LNCAP (cell line): ENCODE results near the gene ZBTB32.

Experiments used
- TF ChIP-seq, protein P1 (sequence below): fragments of 450-650 bp; IDR thresholded peaks from 2 replicates; pipeline ENCODE4 v1.5.1; 2017; ENCODE audit warnings: mild to moderate bottlenecking

Gene ZBTB32

DNA sequence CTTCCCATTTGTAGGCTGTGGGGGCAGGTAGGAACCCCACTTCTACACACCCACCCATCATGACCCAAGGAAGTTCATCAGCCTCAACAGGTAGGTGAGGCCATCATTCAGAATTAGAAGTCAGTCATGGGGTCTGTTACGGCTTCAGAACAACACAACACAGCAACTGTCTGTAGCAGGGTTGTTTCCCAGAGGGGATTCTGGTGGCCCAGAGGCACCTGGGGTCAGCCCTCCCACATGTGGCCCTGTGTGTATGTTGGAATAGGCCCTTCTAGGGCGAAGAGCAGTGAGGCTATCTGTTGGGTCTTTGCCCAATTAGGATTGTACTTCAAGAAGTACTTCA, 34.5 kb downstream of the ZBTB32 start:
- TF ChIP-seq, protein P1, sequence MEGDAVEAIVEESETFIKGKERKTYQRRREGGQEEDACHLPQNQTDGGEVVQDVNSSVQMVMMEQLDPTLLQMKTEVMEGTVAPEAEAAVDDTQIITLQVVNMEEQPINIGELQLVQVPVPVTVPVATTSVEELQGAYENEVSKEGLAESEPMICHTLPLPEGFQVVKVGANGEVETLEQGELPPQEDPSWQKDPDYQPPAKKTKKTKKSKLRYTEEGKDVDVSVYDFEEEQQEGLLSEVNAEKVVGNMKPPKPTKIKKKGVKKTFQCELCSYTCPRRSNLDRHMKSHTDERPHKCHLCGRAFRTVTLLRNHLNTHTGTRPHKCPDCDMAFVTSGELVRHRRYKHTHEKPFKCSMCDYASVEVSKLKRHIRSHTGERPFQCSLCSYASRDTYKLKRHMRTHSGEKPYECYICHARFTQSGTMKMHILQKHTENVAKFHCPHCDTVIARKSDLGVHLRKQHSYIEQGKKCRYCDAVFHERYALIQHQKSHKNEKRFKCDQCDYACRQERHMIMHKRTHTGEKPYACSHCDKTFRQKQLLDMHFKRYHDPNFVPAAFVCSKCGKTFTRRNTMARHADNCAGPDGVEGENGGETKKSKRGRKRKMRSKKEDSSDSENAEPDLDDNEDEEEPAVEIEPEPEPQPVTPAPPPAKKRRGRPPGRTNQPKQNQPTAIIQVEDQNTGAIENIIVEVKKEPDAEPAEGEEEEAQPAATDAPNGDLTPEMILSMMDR, result no peak

DNA sequence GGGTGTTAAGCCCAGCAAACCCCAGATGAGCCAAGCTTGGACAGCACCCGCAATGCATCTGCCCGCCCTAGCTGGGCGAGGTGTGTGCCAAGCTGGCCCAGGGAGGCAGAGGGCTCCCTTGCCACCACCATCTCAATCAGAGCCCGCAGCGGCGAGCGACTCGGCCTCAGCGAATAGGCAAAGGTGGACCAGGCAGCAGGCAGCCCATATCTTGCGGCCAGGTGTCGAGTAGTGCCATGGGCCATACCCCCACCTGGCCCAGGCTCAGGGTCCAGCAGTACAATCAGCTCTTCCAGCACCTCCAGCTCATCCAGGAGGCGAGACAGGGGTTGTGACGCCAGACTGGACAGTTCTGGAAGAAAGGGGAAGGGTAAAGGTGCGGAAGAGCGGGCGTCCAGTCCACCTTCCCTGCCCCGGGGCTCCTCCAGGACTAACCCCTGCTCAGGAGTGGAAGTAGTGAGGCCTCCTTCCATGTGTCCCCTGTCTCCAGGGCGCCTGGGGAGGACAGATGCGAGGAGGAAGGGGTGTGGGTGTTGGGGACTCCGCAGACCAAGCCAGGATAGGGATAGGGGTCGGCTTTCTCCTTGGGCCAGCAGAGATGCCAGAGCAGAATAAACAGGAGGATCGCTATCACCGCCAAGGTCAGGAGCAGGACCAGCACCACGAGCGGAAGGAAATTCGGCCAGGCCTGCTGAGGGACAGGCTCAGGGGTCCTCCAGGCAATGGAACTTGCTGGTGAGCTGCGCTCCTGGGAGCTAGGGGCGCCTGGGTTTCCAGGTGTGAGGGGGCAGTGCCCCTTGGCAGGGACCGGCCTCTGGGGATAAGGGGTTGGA, 35.1 kb downstream of the ZBTB32 start:
- TF ChIP-seq, protein P1, result no peak

DNA sequence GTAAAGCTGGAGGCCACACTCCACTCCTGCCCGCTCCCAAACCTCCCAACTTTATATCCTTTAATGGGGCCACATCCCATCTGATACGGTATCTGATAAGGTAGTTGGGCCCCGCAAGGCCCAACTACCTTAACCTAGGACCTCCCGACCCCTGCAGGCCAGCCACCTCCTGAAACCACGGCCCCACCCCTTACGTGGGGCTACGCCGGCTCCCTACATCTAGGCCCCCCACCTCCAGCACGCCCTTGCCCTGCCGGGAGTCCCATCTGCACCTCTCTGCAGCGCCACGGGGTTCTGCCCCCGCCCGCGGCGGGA, 35.7 kb downstream of the ZBTB32 start:
- TF ChIP-seq, protein P1, result no peak

DNA sequence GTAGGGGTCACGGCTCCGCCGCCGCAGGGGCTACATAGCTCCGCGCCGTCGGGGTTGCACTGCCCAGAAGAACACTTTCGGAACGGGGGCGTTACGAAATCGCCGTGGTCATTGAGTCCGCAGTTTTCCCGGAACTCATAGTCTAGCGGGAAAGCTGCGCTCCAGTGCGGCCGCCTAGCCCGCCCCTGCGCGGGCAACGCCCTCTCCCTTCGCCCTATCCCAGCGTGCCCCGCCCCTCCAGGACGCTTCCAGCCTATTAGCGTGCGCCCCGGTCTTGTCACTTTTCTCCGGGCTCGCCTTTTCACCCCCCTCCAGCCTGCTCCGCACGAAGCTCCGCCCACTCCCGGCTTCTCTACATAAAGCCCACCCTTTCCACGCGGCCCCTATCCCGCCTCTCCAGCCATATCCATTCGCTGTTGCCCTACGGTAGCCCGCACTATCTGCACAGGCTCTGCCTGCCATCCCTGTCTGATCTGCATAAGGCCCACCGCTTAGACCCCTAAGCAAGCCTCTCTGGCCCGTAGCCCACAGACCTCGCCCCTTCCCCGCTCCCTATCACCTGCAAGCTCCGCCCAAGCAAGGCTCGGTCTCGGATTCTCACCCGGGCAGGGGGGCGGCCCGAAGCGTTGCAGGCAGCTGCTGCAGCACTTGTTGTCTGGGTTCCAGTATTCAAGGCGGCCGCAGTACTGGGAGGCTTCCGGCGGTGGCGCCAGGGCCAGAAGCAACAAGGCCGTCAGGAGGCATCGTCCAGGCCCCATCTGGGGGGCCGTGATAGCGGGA, 36.3 kb downstream of the ZBTB32 start:
- TF ChIP-seq, protein P1, result peak; percentile 29; the same call in 1 of the 2 replicates

DNA sequence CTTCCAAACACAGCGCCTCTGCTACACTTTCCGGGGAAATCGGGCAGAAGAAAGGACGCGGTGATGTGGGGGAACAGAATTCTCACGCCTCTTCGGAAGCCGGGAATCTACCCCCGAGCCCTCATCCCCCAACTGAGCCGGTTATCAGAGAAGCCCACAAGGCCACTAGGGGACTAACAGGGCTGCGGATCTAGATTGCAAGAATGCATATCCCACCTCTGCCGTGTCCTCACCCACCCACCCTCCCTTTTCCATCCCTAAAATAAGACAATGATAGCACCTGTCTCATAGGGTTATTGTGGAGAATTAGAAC, 36.8 kb downstream of the ZBTB32 start:
- TF ChIP-seq, protein P1, result no peak

DNA sequence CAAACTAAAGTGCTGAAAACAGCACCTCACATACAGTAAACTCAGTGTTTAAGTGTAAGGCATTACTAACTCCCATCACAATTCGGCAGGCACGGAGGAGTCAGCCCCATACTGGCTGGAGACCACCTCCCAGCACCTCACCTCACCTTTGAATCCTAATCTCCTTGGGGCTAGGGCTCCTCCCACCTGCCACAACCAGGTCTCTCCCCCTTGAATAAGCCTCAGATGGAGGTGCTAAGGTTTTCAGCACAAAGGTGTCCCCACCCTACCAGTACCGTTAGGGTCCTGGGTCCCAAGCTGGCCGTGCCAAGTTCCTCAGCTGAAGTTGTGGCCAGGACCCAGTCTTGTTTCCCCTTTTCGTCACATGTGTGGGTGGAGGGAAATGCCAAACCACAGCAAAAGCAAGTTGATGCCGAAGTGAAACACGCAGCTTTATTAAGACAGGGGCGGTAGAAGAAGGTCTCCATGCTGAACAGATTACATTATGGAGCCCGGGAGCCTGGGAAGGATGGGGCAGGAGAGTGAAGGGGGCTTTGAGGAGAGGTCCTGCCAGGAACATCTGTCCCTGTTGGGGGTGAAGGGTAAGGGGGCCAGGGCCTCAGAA, 37.9 kb downstream of the ZBTB32 start, which contains the start of gene IGFLR1:
Gene IGFLR1 (minus strand): TSS at position 332 of the 604 bp plus-strand sequence. CDS start 1,272 bp downstream, outside the sequence.
- TF ChIP-seq, protein P1, result no peak

DNA sequence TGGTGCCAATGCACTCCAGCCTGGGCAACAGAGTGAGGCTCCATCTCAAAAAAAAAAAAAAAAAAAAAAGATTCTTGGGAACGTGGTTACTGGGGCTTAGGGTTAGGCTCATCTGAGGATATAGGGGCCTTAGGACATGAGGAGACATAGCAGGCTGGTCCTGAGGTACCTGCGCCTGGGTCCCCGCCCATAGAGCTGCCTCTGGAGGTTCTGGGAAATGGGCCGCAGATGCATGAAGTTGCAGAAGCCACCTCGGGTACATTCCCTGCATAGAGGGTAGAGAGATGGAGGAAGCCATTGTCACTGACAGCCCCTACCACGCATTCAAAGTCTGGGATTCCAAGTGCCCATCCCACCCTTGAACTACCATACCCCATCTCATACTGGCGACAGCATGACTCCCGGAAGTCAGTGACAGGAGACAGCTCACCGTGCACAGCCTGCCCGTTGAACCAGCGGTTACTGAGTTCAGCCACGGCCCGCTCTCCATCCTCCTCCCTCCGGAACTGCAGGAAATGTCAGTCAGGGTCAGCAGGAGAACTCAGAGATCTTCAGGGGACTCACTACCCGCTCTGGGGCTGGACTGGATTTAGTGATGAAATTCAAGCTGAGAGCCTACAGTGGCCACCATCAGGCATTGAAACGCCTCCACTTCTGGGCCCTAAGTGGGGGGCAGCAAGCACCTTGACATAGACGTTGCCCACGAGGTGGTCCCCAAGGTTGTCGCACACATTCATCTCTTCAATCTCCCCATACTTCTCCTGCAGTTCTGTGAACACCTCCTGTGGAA, 39.5 kb downstream of the ZBTB32 start:
- TF ChIP-seq, protein P1, result no peak
